Stimulated activated CD8-positive, alpha-beta memory T cell treated with anti-CD3 and anti-CD28 coated beads, Interleukin-4, amount 100 ng/mL, for 4 hours (primary cell): ENCODE results near the gene DST.
"Not testable (repeated sequence)": the region's sequence is repeated elsewhere in the genome, so short reads cannot be mapped to it uniquely, and the experiment has no call there.

Source experiments
- DNase-seq, 2 donors: peaks; one replicate each; pipeline ENCODE4 v3.0.0-alpha.2; 2020; ENCODE audit warnings: low read depth in 2 of 2, low spot score in 1 of 2

Gene DST

DNA sequence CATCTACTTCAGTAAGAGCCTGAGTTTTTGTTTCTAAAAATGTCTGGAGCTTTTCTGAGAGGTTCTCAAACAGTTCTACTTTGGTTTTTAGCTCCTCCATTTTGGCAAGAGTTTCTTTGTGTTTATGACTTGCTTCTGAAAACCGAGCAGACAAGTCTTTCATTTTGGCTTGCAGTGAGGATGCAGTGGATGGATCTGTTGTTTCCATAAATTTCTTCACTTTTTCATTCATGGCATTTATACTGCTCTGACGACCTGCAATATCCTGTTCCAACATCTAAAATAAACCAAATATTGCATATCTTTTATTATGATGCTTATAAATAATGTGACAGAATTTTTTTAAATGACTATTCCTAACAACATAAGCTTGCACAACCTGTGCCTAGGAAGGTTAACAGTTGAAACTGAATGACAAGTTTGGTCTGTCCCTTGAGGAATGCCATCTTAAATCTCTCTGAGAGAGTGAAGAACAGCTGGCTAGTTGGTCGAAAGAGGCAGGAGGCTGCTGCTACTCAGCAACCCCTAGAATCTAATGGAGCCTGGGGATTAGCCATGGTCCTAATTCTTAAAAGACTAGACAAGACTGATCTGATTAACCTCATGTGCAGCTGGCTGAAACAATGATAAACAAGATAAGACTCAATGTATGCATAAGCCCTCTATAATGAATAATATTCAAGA is 69.8 kb downstream of the DST start:
- no peak for DNase-seq

DNA sequence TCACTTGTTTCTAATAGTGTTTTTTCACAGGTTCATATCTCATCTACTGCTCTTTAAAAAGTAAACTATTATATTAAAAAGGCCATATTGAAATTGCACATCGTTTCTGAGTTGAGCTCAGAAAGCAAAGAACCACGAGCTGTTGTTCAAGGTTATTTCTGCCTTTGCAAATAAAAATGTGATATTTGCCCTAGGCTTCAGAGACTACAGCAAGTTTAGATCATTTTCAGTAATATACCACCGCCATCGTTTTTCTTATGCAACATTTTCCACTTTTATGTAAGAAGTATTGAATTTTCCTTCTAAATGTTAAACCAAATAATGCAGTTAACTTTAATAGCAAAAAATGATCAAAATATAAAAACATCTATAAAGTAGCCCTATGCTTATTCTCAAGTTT is 71.1 kb downstream of the DST start:
- no peak for DNase-seq

DNA sequence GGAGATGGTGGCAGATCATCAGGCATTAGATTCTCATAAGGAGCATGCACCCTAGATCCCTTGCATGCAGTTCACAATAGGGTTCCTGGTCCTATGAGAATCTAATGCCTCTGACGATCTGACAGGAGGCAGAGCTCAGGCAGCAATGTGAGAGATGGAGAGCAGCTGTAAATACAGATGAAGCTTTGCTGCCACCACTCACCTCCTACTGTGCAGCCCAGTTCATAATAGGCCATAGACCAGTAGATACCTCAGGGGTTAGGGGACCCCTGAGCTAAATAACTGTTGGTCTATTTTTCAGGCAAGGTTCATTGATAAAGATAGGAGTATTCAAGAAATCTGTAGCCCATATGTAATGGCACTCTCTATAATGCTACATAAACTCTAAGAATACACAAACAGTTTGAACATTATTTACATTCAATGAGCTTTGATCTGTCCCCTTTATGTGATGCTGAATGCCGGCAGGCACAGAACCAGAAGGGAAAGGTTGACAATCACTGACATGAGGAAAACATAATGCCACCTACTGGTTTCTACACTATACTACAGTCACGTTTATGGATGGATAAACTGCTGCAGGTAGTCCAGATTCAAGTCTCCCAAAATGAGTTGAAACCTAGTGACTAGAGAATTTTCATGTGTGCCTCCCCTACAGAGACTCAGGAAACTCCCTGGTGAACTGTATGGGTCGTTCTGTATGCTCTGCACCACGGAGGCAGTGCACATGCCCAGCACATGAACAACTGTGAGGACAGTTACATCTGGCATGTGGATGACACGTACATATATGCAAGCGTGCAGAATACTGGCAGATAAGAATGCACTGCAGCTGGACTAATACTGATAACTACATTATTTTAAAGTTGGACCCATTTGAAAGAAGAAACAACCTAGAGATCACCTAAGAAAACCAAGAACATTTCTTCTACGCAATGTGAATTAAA is 72.0 kb downstream of the DST start:
- DNase-seq, result no peak

DNA sequence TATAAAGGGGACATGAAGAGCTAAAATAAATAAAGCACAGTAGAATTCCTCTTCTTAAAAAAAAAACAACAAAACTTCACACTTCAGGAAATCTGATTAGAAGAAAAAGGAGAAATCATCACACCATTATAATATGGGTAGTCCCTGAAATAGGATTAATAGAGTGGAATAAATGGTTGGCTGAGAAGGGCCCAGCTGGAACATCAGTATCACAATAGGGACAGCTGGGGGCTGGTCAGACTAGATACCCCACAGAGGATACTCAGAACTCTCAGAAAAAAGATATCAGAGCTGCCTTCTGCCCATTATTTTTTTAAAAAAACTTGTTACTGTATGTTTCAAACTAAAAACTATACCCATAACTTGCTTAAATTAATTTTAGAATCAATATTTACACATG is 75.2 kb downstream of the DST start:
- DNase-seq, result no peak

DNA sequence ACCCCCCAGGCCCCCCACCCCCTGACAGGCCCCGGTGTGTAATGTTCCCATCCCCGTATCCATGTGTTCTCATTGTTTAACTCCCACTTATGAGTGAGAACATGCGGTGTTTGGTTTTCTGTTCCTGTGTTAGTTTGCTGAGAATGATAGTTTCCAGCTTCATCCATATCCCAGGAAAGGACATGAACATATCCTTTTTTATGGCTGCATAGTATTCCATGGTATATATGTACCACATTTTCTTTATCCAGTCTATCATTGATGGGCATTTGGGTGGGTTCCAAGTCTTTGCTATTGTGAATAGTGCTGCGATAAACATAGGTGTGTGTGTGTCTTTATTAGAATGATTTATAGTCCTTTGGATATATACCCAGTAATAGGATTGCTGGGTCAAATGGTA is 80.0 kb downstream of the DST start:
- not testable (repeated sequence) for DNase-seq

DNA sequence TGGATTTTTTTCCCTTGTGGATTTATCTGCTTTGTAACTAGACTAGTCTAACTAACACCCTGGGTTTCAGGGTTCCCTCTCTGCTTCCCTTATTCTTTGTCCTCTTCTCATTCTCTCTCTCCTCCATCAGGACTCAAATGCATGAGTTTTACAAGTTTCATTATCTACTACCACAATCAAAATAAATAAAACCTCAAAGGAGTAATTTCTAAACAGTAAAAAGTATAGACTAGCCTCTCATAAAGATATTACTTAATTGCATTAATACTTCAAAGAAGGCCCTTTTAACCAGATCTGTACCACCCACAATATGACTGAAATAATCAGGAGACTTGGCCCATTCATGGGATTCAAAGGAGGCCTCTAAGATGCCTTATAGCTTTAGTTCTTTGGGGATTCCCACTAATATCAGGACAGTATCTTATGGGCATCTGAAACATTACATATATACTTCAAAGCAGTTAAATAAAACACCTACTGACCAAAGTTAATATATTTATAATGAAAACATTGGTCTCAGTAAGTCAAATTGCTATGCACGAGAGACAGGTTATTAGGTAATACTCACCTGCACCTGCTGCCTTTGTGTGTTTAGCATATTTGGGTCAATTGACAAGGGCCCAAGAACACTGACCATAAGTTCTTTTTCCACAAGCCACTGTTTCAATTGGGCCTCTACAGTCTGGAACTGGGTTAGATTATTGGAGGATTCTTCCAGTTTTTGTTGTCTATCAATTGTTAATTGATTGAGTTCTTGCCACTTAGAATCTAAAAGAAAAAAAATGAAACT is 85.7 kb downstream of the DST start:
- no peak for DNase-seq

DNA sequence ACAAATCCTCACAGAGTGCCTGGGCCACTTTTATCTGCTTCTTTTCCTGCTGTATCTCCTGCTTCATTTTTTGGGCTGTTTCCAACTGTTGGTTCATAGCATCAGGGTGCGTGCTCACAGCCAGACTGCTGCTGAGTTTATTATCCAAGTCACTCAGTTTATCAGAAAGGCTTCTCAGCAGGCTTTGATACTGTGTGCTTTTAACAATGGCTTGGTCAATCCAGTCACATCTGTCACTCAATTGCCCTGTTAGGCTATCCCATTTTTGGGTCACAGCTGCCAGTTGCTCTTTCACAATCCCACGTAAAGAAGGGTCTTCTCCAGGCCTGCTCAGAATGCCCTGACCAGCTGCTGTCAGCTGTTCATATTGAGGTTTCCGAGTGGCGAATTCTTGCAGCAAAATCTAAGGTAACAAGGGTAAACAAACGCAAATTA is 87.2 kb downstream of the DST start:
- DNase-seq, result no peak

DNA sequence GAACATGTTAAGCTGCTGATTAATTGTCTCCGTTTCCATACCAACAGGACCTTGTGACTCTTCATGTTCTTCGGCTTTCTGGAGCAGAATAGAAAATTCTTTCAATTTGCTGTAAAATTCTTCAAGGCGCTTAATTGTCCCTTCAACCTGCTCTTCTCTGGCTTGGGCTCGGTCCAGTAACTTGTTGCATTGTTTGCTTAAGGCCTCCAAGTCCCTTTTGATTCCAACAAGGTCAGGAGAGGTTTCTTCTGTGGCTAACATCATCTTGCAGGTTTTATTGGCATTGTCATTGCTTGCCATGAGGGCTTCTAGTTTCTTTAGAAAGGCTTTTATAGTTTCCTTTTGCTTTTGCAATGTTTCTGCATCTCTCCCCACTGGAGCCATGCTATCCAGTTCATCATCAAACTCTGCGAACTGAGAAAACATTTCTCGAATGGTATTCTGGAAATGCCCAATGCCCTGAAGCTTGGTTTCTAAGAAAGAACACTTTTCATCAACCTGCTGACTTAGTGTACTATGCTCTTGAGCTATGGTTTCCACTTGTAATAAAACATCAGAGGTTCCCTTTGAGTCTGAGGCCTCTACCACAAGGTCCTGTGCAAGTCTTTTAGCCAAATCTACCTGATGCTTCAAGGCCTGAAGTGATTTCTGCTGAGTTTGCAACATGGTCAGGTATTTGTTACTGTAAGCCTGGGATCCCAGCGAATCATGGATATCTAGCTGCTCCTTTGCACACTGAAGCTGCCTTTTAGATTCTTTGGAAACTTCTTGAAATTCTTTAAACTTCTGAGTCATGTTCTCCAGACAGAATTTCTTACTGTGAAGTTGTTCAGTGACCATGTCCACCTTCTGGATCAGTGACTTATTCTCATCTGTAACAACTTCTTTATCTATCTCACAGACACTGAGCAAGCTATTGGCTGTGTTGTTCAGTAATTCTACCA is 90.2 kb downstream of the DST start:
- DNase-seq, result no peak

DNA sequence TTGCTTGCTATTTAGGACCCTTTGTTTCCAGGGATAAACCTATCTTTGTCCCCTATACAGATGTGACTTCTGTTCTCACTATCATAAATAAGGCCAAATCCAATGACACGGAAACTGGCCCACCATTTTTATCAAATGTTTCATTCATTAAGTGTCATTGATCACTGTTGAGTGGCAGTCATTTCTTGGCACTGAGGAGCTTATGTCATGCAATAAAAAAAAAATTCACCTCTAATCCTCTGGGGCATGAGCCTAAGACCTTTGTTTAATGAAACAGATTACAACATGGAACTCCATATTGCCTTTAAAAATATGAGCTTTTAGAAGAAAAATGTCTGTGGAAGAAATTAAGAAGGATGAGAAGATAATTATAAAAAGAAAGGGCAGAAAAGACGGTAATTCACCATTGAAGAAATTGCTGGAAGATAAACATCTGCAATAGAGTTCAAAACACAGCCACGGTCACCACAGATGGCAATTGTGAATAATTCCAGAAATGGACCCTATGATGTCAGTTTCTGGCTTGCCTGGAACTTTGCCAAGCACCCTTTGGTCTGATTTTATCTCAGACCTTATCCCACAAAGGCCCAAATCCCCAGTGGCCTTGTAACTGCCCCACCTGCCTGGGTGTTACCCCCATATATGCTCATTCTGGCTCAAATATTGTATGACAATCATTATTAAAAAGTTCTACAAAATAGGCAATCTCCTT is 91.1 kb downstream of the DST start:
- DNase-seq, result no peak

DNA sequence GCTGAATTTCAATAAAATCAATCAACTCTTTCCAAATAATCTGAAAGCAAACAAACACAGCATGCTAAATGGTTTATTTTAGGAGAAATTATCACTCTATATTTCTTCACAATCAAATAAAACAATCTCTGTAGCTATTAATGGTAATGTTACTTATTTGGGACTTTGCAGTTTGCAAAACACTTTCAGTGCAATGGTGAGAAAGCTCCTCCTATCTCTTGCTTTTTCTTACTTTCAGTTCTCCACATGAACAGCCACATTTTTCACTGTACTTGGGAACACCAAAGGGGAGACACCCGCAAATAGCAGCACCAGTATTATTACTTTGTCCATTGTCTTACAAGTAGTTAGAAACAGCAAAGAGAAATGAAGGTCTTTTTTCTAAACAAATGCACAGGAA is 92.4 kb downstream of the DST start:
- no peak for DNase-seq

DNA sequence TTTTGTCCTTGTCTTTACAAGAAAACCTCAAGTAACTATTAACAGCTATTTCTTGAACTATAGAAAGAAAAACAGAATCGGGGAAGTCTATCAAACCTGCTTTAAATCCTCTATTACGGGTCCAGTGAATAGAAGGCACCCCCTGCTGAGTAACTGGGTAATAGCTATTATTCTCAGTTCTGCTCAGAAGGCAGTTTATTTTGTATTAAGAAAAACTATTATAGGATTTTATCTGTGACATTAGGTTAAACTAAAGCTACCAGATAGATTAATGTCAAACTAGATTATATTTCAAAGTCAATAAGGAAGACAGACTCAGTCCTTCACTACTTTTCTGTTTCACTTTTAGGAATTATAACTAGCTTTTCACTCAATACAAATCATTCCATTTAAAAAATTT is 93.7 kb downstream of the DST start:
- DNase-seq, result no peak

DNA sequence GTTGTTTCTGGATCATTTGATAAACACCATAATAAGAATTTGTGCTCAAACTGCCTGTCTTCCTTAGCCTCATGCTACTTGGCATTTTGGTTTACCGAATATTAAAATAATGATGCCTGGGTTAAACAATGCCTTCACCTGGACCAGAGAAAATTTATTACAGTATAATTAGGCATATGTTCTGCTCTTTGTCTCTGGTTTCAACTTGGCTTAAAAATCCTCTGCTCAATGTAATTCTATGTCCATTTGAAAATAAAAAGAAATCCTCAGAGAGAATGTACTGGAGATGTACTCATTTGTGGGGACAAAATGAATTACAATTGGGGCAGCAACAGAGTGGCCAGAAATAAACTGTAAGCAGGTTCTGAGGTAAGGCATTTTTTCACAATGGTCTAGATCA is 95.0 kb downstream of the DST start:
- no peak for DNase-seq

DNA sequence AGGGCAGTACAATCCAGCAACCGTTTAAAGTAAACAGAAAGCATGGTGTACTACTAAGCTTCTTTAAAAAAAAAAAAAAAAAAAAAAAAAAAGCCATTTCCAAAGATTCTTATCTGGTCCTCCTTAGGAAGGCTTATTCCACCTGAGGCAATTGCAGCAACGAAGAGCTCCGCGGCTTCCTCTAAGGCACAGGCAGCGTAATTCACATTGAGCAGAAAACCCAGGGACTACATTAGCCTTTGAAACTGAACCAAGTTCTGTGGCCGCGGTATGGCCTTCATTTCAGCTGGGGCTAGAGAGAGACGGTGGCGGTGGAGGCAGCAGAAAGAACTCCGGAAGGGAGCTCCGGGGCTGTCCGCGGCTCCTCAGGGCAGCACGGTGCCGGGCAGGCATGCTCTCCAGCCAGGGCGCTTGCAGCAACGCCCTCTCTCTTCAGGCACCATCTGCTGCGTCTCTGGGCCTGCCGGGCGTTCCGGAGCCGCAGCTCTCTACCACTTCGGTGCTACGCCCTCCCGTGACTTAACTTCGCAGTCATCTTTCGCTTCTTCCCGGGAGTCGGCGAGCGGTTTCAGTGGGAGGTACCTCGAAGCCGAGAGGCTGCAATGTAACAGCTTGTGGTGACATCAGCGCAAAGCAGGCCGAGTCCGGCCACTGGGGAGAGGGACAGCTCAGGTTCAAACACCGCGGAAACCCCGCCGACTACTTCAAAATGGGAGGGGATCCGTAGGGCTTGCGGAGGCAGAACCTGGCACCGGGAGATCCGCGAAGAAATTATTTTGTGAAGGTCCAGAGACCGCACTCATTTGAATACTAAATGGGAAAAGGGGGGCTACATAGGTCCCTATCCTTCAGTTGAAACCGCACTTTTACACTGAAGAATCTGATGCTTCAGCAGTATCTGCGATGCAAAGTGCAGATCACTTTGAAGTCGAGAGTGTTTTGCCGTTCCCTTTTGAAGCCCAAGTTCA is 100.0 kb downstream of the DST start:
- DNase-seq, result peak; percentile 11 to 26

DNA sequence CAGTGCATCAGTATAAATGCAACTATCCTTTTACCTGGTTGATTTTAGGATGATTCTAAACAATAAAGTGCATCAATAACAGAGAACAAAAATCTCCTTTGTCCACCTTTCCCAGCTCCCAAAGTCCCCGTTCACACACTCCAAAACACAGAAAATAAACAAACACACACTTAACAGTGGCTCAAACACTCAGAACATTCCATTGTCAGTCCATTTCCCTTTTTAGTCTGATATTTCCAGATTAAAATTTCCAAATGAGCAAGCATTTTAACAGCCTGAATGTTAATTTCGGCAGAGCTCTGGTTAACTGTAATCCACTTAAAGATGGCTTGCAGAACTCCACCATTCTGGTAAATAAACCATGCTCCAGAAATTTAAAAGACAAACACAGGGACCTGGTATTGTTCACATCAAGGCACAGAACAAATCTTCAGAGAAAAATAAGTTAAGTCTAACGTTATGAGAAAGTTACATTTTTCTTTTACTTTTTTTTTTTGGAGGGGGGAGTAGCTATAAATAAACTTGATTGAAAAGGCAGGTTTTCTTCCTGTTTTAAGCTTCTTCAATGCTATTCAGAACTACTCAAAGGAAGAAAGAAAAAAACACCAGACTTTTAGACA is 100.8 kb downstream of the DST start:
- no peak for DNase-seq

DNA sequence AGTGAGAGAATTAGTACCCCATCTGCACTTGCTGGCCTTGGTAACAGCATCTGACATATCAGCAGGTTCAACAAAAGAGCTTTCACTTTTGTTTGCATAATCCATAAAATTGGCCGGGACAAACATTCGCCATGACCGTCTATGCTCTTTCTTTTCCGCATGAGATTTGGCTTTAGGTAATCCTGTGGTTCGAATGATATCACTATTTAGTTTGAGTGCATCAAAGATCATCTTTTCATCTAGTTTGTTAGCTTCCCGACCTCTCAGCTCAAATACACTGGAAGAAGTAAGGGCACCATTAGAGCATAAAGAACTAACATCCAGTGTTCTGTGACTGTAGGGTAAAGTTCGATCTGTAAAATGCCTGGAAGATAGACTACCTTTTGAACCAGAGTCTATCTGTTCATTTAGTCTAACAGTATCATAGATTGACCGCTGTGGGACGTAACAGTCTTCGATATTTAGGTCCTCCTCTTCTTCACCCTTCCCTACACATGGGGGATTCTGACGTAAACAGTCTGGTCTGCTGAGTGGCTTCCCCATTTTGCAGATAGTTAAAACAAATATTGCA is 101.6 kb downstream of the DST start:
- no peak for DNase-seq

DNA sequence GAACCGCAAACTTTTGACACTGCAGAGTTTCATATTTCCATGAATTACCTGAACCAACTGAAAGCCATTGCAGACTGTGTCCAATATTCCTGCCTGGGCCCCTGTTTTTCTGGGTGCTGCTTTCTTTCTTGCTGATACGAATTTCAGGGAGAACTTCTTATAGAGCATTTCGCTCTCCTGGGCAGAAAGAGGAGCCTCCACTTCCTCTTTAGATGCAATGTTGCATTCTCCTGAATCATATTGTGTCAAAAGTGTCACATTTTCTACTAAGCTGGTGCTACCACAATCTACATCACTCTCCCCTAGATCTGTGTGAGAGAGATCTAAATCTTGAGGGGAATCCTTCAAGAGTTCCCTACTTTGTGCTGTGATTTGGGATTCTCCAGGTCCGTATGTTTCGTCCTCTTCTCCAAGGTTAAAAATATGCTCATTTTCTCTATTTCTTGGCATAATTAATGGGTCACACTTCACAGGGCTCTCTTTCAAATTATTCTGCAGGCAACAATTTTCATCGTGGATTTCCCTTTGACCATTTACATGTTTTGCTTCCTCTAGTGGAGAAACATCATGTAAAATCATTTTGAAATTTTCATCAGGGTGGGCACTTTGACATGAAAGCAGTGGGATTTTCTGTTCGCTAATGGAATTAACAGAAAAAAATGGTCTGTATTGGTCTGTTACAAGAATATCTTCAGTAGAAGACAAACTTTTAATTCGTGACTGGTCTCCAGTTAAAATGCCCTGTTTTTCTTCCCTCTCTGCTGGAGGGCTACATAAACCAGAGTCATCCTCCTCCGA is 102.3 kb downstream of the DST start:
- DNase-seq, result no peak

DNA sequence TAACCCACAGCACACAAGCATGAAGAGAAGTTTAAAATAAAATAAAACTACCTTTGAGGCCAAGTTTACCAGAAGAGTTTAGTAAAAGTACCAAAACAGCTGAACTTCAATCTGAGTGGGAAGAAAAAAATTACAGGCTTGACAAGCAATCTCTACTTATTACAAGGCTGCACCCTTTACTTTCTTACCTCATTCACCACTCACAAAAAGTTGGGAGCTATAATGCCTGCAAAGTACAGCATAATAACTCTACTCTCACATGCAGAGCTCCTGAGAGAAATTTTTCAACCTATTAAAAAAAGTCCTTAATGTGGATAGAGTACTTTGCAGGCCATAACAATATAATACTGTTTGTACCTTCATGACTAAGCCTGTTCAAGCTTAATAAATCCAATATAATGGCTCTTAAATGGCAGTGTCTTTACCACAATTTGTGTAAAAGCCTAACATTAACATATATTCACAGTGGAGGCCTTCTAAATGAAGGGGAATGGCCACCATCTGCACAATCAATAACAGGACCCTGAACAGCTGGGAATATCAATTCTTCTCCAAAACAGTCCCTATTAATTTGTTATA is 103.1 kb downstream of the DST start:
- DNase-seq, result no peak
